ENCODE measurements around the gene KCNE5. TPM values are rescaled to one million over a fixed set of nuclear protein-coding genes. Genes with fewer than 3 reads are reported as not detected.
"Not testable (repeated sequence)": the region's sequence is repeated elsewhere in the genome, so short reads cannot be mapped to it uniquely, and the experiment has no call there.

Gene KCNE5, protein sequence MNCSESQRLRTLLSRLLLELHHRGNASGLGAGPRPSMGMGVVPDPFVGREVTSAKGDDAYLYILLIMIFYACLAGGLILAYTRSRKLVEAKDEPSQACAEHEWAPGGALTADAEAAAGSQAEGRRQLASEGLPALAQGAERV
- total RNA-seq (1 to 10 TPM in 1 of 4 donors, under 1 TPM in 3; 0.26 to 1.0 (median 0.44) TPM), polyA plus RNA-seq (0.32 TPM)
- long read RNA-seq, donor 1 = 0 reads
- long read RNA-seq, donor 2, partial matches to known transcripts = 0 of 1 reads
- long read RNA-seq, donor 2, other reads (novel, unspliced or antisense) = 0 of 1 reads
- long read RNA-seq, donor 3 = 0 reads
- long read RNA-seq, donor 4, partial matches to known transcripts = 0 of 1 reads
- long read RNA-seq, donor 4, other reads (novel, unspliced or antisense) = 0 of 1 reads

DNA sequence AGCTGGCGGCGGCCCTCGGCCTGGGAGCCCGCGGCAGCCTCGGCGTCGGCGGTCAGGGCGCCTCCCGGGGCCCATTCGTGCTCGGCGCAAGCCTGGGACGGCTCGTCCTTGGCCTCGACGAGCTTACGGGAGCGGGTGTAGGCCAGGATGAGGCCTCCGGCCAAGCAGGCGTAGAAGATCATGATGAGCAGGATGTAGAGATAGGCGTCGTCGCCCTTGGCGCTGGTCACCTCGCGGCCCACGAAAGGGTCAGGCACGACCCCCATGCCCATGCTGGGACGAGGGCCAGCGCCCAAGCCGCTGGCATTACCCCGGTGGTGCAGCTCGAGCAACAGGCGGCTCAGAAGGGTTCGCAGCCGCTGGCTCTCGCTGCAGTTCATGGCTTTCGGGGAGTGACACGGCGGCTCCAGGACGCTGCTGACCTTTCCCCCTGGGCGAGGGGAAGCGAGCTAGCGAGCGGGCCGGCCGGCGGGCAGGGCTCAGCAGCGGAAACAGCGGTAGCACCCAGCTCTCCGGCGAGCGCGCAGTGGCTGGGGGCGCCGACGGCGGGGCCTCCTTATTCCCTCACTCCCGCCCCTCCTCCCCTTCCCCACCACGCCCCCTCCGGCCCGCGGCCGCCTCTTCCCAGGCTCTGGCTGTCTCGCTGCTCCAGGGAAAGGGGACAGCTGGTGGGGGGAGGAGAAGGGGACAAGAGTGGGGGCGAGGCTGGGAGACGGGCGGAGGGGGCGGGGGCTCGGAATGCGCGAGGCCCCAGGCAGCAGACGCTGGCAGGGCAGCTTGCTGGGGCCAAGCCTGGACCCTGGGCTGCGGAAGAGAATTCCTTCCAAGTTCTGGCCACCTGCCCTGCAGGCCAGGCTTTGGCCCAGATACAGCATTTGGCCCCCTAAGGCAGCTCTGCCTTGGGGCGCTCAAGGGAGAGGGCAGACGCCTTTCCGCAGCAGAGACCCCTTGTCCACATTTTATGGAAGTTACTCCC is at the start of gene KCNE5:
Gene KCNE5 (minus strand): TSS at position 532 of the 976 bp plus-strand sequence. CDS start 152 bp downstream, at position 380.
- H3K4me3 ChIP-seq (ENCODE audit: low read length) = peak within 1 kb of the TSS; percentile 31
- H3K27ac ChIP-seq (ENCODE audit: low read length) = no peak within 1 kb of the TSS
- ATAC-seq (peak in 1 of 2 donors; percentile 66), DNase-seq (peak; percentile 16 to 70 (median 45))
- no peaks in the 10 kb centered on the region for H3K9me3 ChIP-seq (ENCODE audit: control insufficient read depth, low read length)
- WGBS = 22% methylated on average over 76 of the region's 79 CpGs
- H3K27me3 ChIP-seq (ENCODE audit: control insufficient read depth, insufficient read depth) = no peaks in the 10 kb centered on the region
- intact Hi-C loops (cut with DNase I) = no loop called here
- H3K4me1 ChIP-seq (ENCODE audit: control insufficient read depth, insufficient read depth, low read length) = no peaks in the 10 kb centered on the region

DNA sequence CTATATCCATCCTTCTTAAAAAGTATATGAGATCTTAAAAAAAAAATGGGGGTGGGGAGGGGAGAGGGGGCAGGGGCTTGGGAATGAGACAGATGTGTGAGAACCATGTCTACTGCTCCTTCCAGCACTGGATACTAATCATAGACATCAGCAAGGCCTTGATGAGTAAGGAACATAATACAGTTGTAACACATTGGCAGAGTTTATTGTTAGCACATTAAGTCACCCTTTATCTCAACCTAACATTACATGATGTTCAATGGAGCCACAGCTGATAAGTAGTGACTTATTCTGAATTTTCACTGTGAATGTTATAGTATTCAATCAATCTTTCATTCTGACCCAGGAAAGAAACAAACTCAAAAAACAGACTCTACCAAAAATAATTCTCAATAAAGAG is 47.3 kb upstream of the KCNE5 start:
- peak; percentile 75 to 84 for ATAC-seq

DNA sequence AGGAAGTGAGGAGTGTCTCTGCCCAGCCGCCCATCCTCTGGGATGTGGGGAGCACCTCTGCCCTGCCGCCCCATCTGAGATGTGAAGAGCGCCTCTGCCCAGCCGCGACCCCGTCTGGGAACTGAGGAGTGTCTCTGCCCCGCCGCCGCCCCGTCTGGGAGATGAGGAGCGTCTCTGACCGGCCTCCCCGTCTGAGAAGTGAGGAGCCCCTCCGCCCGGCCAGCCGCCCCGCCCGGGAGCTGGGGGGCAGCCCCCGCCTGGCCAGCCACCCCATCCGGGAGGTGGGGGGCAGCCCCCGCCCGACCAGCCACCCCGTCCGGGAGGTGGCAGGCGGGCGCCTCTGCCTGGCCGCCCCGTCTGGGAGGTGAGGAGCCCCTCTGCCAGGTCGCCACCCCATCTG is 46.2 kb upstream of the KCNE5 start:
- H3K27ac ChIP-seq (ENCODE audit: low read length); H3K4me1 ChIP-seq (ENCODE audit: control insufficient read depth, insufficient read depth, low read length); H3K27me3 ChIP-seq (ENCODE audit: control insufficient read depth, insufficient read depth); ATAC-seq; H3K4me3 ChIP-seq (ENCODE audit: low read length); intact Hi-C loops (cut with DNase I); H3K9me3 ChIP-seq (ENCODE audit: control insufficient read depth, low read length): not testable (repeated sequence)
- WGBS = 97% methylated on average over 29 of the region's 29 CpGs
- DNase-seq = peak in 1 of 3 donors; percentile 58

More for the DNA sequence above, 47.3 kb upstream of the KCNE5 start:
- Histone ChIP-seq H3K27me3 (ENCODE audit: control insufficient read depth, insufficient read depth) (no peaks in the 10 kb centered on the region), H3K9me3 (ENCODE audit: control insufficient read depth, low read length) (no peaks in the 10 kb centered on the region), H3K27ac (ENCODE audit: low read length) (no peak overlapping the region), H3K4me3 (ENCODE audit: low read length) (no peak overlapping the region), H3K4me1 (ENCODE audit: control insufficient read depth, insufficient read depth, low read length) (no peaks in the 10 kb centered on the region)
- DNase-seq = no peak
- intact Hi-C loops (cut with DNase I) = no loop called here

DNA sequence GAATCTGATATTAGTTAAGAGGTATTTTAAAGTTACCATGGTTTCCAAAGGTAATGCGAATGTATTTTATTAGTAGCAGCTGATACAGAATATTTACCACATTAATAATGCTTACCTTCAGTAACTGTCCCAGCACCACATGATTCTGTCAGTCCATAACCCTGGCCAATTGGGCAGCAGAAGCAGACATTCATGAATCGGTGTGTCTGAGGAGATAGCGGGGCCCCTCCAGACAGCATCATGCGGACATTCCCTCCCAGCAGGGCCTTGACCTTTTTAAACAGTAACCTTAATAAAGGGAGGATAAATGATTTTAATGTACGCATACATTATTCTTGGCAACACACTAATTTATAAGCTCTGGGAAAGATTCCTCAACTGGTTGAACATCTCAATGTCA is 43.0 kb upstream of the KCNE5 start:
- 89% methylated on average over 5 of the region's 5 CpGs for WGBS
- H3K27ac ChIP-seq (ENCODE audit: low read length) = no peak overlapping the region
- DNase-seq (no peak), ATAC-seq (no peak)
- no peaks in the 10 kb centered on the region for H3K4me1 ChIP-seq (ENCODE audit: control insufficient read depth, insufficient read depth, low read length)
- no peak overlapping the region for H3K4me3 ChIP-seq (ENCODE audit: low read length)
- H3K9me3 ChIP-seq (ENCODE audit: control insufficient read depth, low read length) = no peaks in the 10 kb centered on the region
- H3K27me3 ChIP-seq (ENCODE audit: control insufficient read depth, insufficient read depth) = no peaks in the 10 kb centered on the region
- intact Hi-C loops (cut with DNase I) = no loop called here

DNA sequence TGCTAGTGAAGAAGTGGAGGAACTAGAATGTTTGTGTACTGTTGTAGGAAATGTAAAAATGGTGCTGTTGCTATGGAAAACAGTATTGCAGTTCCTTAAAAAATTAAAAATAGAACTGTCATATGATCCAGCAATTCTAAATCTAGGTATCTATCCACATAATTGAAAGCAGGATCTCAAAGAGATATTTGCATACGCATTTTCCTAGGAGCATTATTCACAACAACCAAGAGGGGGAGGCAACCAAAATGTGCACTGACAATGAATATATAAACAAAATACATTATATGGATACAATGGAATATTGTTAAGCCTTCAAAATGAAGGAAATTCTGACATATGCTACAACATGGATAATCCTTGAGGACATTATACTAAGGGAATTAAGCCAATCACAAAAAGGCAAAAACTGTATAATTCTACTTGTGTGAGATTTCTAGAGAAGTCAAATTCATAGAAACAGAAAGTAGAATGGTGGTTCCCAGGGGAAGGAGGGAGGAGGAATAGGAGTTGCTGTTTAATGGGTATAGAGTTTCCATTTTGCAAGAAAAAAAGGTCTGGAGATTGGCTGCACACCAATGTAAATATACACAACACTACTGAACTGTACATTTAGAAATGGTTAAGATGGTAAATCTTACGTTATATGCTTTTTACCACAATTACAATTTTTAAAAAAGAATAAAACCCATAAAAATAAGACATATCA is 35.6 kb upstream of the KCNE5 start:
- 92% methylated on average over 2 of the region's 2 CpGs for WGBS
- ATAC-seq = no peak

DNA sequence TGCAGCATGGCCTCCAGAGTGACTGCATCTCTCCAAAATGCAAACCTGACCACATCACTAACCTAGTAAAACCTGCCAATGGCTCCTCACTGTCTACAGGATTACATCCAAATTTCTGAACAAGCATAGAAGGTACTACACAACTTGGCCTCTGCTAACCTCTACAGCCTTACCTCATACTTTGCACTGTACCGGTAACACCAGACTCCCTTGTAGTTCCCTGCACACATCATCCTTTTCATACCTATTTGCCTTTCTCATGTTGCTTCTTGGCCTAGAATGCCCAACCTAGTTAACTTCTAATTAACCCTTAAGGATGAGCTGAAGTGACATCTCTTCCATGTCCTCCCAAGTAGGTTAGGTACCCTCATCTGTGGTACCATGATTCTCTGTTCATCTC is 33.4 kb upstream of the KCNE5 start:
- intact Hi-C loops (cut with DNase I) = no loop called here
- no peaks in the 10 kb centered on the region for H3K9me3 ChIP-seq (ENCODE audit: control insufficient read depth, low read length)
- no peaks in the 10 kb centered on the region for H3K4me1 ChIP-seq (ENCODE audit: control insufficient read depth, insufficient read depth, low read length)
- H3K27ac ChIP-seq (ENCODE audit: low read length) = no peak overlapping the region
- DNase-seq (no peak), ATAC-seq (no peak)
- WGBS = 97% methylated on average over 1 of the region's 1 CpG
- no peak overlapping the region for H3K4me3 ChIP-seq (ENCODE audit: low read length)
- no peaks in the 10 kb centered on the region for H3K27me3 ChIP-seq (ENCODE audit: control insufficient read depth, insufficient read depth)

More for the DNA sequence above, 35.6 kb upstream of the KCNE5 start:
- no peak overlapping the region for H3K27ac ChIP-seq (ENCODE audit: low read length)
- intact Hi-C loops (cut with DNase I) = no loop called here
- no peaks in the 10 kb centered on the region for H3K27me3 ChIP-seq (ENCODE audit: control insufficient read depth, insufficient read depth)
- H3K9me3 ChIP-seq (ENCODE audit: control insufficient read depth, low read length) = no peaks in the 10 kb centered on the region
- H3K4me1 ChIP-seq (ENCODE audit: control insufficient read depth, insufficient read depth, low read length) = no peaks in the 10 kb centered on the region
- H3K4me3 ChIP-seq (ENCODE audit: low read length) = no peak overlapping the region
- DNase-seq = no peak

DNA sequence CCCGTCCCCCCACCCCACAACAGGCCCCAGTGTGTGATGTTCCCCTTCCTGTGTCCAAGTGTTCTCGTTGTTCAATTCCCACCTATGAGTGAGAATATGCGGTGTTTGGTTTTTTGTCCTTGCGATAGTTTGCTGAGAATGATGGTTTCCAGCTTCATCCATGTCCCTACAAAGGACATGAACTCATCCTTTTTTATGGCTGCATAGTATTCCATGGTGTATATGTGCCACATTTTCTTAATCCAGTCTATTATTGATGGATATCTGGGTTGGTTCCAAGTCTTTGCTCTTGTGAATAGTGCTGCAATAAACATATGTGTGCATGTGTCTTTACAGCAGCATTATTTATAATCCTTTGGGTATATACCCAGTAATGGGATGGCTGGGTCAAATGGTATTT is 32.4 kb upstream of the KCNE5 start:
- H3K27me3 ChIP-seq (ENCODE audit: control insufficient read depth, insufficient read depth); H3K9me3 ChIP-seq (ENCODE audit: control insufficient read depth, low read length); H3K4me3 ChIP-seq (ENCODE audit: low read length); H3K4me1 ChIP-seq (ENCODE audit: control insufficient read depth, insufficient read depth, low read length); DNase-seq; ATAC-seq; intact Hi-C loops (cut with DNase I); H3K27ac ChIP-seq (ENCODE audit: low read length): not testable (repeated sequence)
- WGBS = 98% methylated on average over 2 of the region's 4 CpGs

DNA sequence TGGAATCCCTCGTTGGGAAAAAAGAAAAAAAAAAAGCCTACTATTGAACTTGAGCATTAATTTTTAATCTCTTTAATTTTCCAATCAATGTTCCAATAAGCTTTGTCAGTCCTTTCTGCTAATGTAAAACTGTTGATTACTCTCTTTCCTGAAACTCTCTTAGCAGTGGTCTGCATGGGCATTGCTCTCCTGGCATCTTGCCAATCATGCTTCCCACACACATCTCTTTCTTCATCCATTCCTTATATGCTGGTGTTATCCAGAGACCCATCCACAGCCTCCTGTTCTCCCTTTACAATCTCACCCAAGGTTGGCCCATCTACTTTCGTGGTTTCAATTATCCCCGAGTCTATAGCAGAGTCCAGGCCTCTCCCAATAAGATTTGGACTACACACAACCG is 31.8 kb upstream of the KCNE5 start:
- ATAC-seq (no peak), DNase-seq (no peak)
- Histone ChIP-seq H3K9me3 (ENCODE audit: control insufficient read depth, low read length) (no peaks in the 10 kb centered on the region), H3K4me1 (ENCODE audit: control insufficient read depth, insufficient read depth, low read length) (no peaks in the 10 kb centered on the region), H3K27ac (ENCODE audit: low read length) (no peak overlapping the region), H3K27me3 (ENCODE audit: control insufficient read depth, insufficient read depth) (no peaks in the 10 kb centered on the region), H3K4me3 (ENCODE audit: low read length) (no peak overlapping the region)
- intact Hi-C loops (cut with DNase I) = no loop called here
- 81% methylated on average over 4 of the region's 4 CpGs for WGBS

DNA sequence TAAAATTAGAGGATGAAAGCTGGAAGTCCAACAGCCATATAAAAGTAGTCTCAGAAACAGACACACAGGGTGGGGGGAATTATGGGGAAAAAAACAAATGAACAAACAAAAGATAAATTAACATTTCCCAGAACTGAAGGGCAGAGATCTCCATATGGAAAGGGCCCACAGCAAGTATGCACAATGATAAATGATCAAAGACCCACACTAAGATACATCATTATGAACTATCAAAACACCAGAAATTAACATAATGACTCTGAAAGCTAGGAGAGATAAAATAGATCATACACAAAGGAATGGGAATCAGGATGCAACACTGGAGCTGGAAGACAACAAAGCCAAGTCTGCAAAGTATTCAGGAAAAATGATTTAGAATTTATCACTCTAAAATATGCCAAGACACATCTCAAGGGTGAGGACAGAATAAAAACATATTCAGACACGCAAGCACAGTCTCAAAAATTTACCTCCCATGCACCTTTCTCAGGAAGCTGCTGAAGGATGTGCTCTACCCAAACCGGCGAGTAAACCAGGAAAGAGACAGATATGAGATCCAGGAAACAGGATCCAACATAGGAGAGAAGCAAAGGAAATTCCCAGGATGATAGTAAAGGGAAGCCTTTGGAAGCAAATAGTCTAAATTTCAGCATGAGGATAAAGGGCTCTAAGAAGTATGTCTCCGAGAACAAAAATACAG is 30.7 kb upstream of the KCNE5 start:
- H3K4me3 ChIP-seq (ENCODE audit: low read length) = no peak overlapping the region
- no peak for ATAC-seq
- 54% methylated on average over 4 of the region's 4 CpGs for WGBS
- no peaks in the 10 kb centered on the region for H3K9me3 ChIP-seq (ENCODE audit: control insufficient read depth, low read length)
- no peaks in the 10 kb centered on the region for H3K4me1 ChIP-seq (ENCODE audit: control insufficient read depth, insufficient read depth, low read length)
- intact Hi-C loops (cut with DNase I) = no loop called here
- no peak overlapping the region for H3K27ac ChIP-seq (ENCODE audit: low read length)
- DNase-seq = no peak
- no peaks in the 10 kb centered on the region for H3K27me3 ChIP-seq (ENCODE audit: control insufficient read depth, insufficient read depth)

DNA sequence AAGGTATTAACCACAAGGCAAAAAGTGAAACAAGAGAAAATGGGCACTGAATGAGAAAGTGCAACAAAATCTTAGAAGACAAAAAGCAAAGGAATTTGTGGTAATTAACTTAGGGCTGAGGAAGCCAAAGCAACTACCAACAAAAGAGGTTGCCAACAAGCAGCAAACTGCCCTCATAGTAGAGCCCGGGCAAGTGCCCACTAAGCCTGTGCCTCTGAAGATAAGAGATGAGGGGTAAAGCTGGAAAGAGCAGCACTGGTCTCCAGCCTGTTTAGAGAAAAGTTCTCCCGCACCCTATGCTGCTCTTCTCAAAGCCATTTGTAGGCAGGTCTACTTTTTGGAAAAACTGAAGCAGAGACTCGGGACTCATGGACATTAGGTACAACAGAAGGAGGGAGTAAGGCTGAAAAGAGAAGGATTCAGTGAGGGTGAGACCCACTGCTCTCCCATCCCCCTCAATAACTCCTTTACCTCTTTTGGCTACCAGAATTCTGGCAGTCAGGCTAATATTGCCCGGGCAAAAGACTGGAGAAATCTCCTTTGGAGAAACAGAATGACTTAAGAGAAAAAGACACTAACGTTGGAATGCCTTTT is 29.6 kb upstream of the KCNE5 start:
- H3K4me1 ChIP-seq (ENCODE audit: control insufficient read depth, insufficient read depth, low read length) = no peaks in the 10 kb centered on the region
- 85% methylated on average over 5 of the region's 5 CpGs for WGBS
- no peak for ATAC-seq
- no peak overlapping the region for H3K27ac ChIP-seq (ENCODE audit: low read length)
- no peak for DNase-seq
- no peaks in the 10 kb centered on the region for H3K9me3 ChIP-seq (ENCODE audit: control insufficient read depth, low read length)
- intact Hi-C loops (cut with DNase I) = no loop called here
- no peak overlapping the region for H3K4me3 ChIP-seq (ENCODE audit: low read length)
- no peaks in the 10 kb centered on the region for H3K27me3 ChIP-seq (ENCODE audit: control insufficient read depth, insufficient read depth)

Measured in right cardiac atrium (tissue), 5 donors.